Stimulated activated CD8-positive, alpha-beta memory T cell treated with anti-CD3 and anti-CD28 coated beads, Interleukin-12 subunit alpha, Interleukin-12 subunit beta, amount 100 ng/mL, for 24 hours (primary cell): ENCODE results near the gene SATB1.
"Not testable (repeated sequence)": the region's sequence is repeated elsewhere in the genome, so short reads cannot be mapped to it uniquely, and the experiment has no call there.

Experiments used
- DNase-seq: peaks from one replicate; pipeline ENCODE4 v3.0.0-alpha.2; 2020; ENCODE audit errors: extremely low read depth

The SATB1 gene

GRCh38 chr3:18351823-18352744 lies 73.1 kb downstream of the SATB1 start:
- DNase-seq = no peak

GRCh38 chr3:18351069-18351628 lies 74.0 kb downstream of the SATB1 start:
- no peak for DNase-seq

- no peak for DNase-seq
Measured at GRCh38 chr3:18349197-18349798, 75.8 kb downstream of the SATB1 start.

GRCh38 chr3:18346097-18346496 lies 79.0 kb downstream of the SATB1 start:
- DNase-seq = no peak

- DNase-seq = no peak
Measured at GRCh38 chr3:18345015-18345367, 80.1 kb downstream of the SATB1 start.

- DNase-seq = no peak
Measured at GRCh38 chr3:18344306-18345014, 80.7 kb downstream of the SATB1 start.

- DNase-seq = no peak
Measured at GRCh38 chr3:18343809-18344208, 81.3 kb downstream of the SATB1 start.

GRCh38 chr3:18338827-18339514 lies 86.2 kb downstream of the SATB1 start:
- no peak for DNase-seq

GRCh38 chr3:18337231-18337630 lies 87.9 kb downstream of the SATB1 start:
- DNase-seq = no peak

- DNase-seq = no peak
Measured at GRCh38 chr3:18334837-18335601, 90.1 kb downstream of the SATB1 start.

GRCh38 chr3:18330772-18331441 lies 94.2 kb downstream of the SATB1 start:
- DNase-seq = not testable (repeated sequence)

- no peak for DNase-seq
Measured at GRCh38 chr3:18308096-18308650, 117.0 kb downstream of the SATB1 start.

- DNase-seq = no peak
Measured at GRCh38 chr3:18307529-18307928, 117.6 kb downstream of the SATB1 start.

- no peak for DNase-seq
Measured at GRCh38 chr3:18302517-18302916, 122.6 kb downstream of the SATB1 start.

GRCh38 chr3:18301781-18302180 lies 123.4 kb downstream of the SATB1 start:
- no peak for DNase-seq

GRCh38 chr3:18300916-18301315 lies 124.2 kb downstream of the SATB1 start:
- DNase-seq = no peak

GRCh38 chr3:18297126-18297525 lies 128.0 kb downstream of the SATB1 start:
- DNase-seq = no peak
